Stomach (tissue), 9 donors: Measurements from ENCODE around the gene SMYD3. TPM values are rescaled to one million over a fixed set of nuclear protein-coding genes. Genes with fewer than 3 reads are reported as not detected.

ENCODE experiments used
- DNase-seq, 2 donors: peaks; one replicate each; pipeline versions ENCODE4 v3.0.0 to v3.0.0-alpha.2; 2013 to 2019
- H3K27ac ChIP-seq, 5 donors: fragments of 200-600 bp in 4 of 5; sonication (generic) in 4 of 5; one replicate each; pipeline ENCODE4 v1.5.1; 2013 to 2019; ENCODE audit warnings: mild to moderate bottlenecking in 1 of 5, moderate library complexity in 1 of 5
- H3K27me3 ChIP-seq, 3 donors: fragments of 200-600 bp; sonication (generic); one replicate each; pipeline ENCODE4 v1.5.1; 2017 to 2019; ENCODE audit warnings: mixed run types in 1 of 3
- H3K36me3 ChIP-seq, 4 donors: fragments of 200-600 bp; sonication (generic); 1 replicate in 3 of 4; 2 replicates in 1 of 4; pipeline ENCODE4 v1.5.1; 2016 to 2019
- H3K4me1 ChIP-seq, 4 donors: fragments of 200-600 bp; sonication (generic); one replicate each; pipeline ENCODE4 v1.5.1; 2016 to 2019
- H3K4me3 ChIP-seq, 4 donors: fragments of 200-600 bp; sonication (generic) in 3 of 4; one replicate each; pipeline ENCODE4 v1.5.1; 2016 to 2019; ENCODE audit warnings: mild to moderate bottlenecking in 1 of 4
- H3K9me3 ChIP-seq, 4 donors: fragments of 200-600 bp; sonication (generic); one replicate each; pipeline ENCODE4 v1.5.1; 2016 to 2019
- EP300 ChIP-seq: sonication (generic); formaldehyde crosslinking; IDR thresholded peaks from one replicate; pipeline ENCODE4 v1.6.1; 2017; ENCODE audit warnings: antibody characterized with exemption
- POLR2A ChIP-seq, 4 donors: fragments of 450-650 bp; IDR thresholded peaks; one replicate each; pipeline ENCODE4 v1.6.1; 2016; ENCODE audit warnings: antibody characterized with exemption in 4 of 4, control low read depth in 2 of 4, mild to moderate bottlenecking in 1 of 4, moderate library complexity in 1 of 4
- POLR2AphosphoS5 ChIP-seq, 3 donors: sonication (generic); formaldehyde crosslinking; IDR thresholded peaks; one replicate each; pipeline ENCODE4 v1.6.1; 2016; ENCODE audit warnings: antibody characterized with exemption in 3 of 3
- WGBS, 5 donors: extraction: QIAGEN DNeasy Blood & Tissue Kit in 3 of 5; methylation state at CpG; one replicate each; pipeline versions ENCODE4 v1.1.5 to v1.1.7; 2013 to 2018; 5-methylcytosine and 5-hydroxymethylcytosine counted together
- intact Hi-C: fragments of 100-400 bp; cut with DNase I; formaldehyde crosslinking; loops from one replicate; pipeline ENCODE4 v1.15.1; 2023; ENCODE audit warnings: low total_unique reads
- polyA plus RNA-seq, 3 donors: library from polyadenylated mRNA; stranded (reverse); fragments of 200-250 nt; gene quantifications; one replicate each; pipeline ENCODE4 v1.2.3, GENCODE V29; 2013
- total RNA-seq, 5 donors: library from RNA; depleted of rRNA; stranded (reverse); fragments of >200 nt; gene quantifications; one replicate each; pipeline versions ENCODE4 v1.1.0 to v1.2.3, GENCODE V29; 2014 to 2016
- TF ChIP-seq, protein P1 (sequence below), 7 experiments: fragments of 450-650 bp in 4 of 7; fragments of 200-600 bp in 3 of 7; sonication (generic) in 3 of 7; IDR thresholded peaks; one replicate each; pipeline ENCODE4 v1.5.1; 2016 to 2019; ENCODE audit warnings: antibody characterized with exemption in 7 of 7, control low read depth in 2 of 7, mild to moderate bottlenecking in 1 of 7
- donor health status: healthy with polysubstance abuse.
- donor health status: Bipolar disorder and iron deficiency.
- donor health status: healthy.

Gene SMYD3
- total and polyA plus RNA-seq, 8 donors: 6.4 to 196 (median 27.8) TPM

DNA sequence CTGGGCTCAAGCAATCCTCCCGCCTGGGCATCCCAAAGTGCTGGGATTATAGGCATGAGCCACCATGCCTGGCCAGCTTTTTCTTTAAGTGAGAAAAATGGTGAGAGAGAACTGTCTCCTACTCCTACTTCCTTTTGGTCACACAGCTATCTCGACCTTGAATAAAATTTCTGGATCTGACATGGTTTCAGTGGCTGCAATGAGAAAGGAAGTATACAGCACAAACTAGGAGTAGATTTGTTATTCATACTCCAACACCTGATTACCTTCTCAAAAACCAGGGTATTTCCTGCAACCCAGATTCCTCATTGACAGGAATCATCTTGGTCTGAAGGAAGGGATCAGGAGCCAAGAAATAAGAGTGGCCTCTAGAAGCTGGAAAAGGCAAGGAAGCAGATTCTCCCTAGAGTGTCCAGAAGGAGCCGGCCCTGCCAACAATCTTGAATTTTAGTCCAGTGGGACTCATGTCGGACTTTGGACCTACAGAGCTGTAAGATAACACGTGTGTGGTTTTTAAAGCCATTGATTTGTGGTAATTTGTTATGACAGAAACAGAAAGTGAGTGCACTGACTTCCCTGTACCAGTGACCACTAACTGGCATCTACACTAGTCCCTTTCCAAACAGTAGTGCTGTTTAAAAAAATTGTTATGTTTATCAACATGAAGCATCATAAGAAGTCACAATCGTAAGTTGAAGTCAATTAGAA, 516.6 kb downstream of the SMYD3 start:
- H3K9me3 ChIP-seq: no peaks in the 10 kb centered on the region
- H3K4me1 ChIP-seq: peaks cover 0 to 5% (median 0%) of the 10 kb centered on the region in 4 donors
- TF ChIP-seq POLR2A (IDR thresholded peaks at IDR 0.05) (no peak), POLR2AphosphoS5 (IDR thresholded peaks at IDR 0.05) (no peak), EP300 (no peak)
- TF ChIP-seq, protein P1, sequence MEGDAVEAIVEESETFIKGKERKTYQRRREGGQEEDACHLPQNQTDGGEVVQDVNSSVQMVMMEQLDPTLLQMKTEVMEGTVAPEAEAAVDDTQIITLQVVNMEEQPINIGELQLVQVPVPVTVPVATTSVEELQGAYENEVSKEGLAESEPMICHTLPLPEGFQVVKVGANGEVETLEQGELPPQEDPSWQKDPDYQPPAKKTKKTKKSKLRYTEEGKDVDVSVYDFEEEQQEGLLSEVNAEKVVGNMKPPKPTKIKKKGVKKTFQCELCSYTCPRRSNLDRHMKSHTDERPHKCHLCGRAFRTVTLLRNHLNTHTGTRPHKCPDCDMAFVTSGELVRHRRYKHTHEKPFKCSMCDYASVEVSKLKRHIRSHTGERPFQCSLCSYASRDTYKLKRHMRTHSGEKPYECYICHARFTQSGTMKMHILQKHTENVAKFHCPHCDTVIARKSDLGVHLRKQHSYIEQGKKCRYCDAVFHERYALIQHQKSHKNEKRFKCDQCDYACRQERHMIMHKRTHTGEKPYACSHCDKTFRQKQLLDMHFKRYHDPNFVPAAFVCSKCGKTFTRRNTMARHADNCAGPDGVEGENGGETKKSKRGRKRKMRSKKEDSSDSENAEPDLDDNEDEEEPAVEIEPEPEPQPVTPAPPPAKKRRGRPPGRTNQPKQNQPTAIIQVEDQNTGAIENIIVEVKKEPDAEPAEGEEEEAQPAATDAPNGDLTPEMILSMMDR (IDR thresholded peaks at IDR 0.05): no peak
- DNase-seq: peak in 1 of 2 donors; percentile 64
- peak overlapping the region in 1 of 5 donors; percentile 27 for H3K27ac ChIP-seq
- 46 to 77% (median 61%) methylated on average over 6 of the region's 6 CpGs for WGBS, 5 donors
- H3K36me3 ChIP-seq: no peaks in the 10 kb centered on the region
- intact Hi-C loops: no loop called here
- H3K4me3 ChIP-seq: no peak overlapping the region
- H3K27me3 ChIP-seq: no peaks in the 10 kb centered on the region

DNA sequence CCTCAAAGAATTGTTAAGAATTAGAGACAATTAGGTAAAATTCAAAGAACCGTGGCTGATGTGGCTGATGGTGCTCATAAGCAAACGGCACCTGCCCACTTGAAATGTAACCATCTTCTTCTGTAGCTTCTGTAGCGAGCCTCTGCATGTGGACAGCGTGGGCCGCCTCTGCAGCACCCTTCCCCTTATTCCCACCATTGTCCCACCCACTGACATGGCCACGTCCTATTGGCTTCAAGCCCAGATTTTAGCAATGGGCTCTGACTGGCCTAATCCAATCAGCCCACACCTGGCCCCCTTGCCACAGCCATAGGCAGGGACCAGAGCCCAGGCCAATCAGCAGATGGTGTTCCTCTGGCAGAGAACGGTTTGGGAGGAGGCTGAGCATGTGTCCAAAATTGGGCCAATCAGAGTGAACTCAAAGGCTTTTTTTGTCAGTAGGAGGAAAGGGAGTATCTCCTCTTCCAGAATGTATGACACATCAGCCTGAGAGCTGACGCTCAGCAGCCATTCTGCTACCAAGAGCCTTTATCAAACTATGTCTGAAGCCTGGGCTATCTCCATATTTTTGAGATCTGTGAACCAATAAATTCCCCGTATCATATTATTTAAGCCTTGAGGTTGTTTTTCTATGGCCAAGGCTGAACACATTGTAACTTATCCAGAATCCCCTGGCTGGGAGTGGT, 518.5 kb downstream of the SMYD3 start:
- Histone ChIP-seq H3K27ac (no peak overlapping the region), H3K4me3 (no peak overlapping the region)
- 88 to 94% (median 92%) methylated on average over 9 of the region's 9 CpGs for WGBS, 5 donors

DNA sequence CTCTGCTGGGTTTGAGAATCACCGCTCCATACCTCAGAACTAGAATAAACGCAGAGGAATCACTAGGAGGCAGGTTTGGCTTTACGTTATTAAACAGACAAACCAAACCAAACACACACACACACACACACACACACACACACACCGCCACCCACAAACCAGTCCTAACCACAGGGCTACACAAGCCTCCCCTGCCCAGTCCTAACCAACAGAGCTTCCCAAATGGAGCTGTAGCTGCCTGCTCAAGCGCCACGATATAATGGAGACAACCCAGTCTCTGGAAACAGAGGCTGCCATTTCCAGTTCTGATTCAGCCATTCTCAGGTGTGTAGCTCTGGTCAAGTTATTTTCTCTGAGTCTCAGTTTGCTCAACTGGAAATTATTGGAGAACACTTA, 519.1 kb downstream of the SMYD3 start:
- intact Hi-C loops: no loop called here
- Histone ChIP-seq H3K4me1 (peaks cover 0 to 5% (median 0%) of the 10 kb centered on the region in 4 donors), H3K36me3 (no peaks in the 10 kb centered on the region), H3K27me3 (no peaks in the 10 kb centered on the region), H3K4me3 (no peak overlapping the region), H3K27ac (no peak overlapping the region), H3K9me3 (no peaks in the 10 kb centered on the region)
- DNase-seq: no peak
- 83 to 90% (median 90%) methylated on average over 6 of the region's 6 CpGs for whole genome bisulfite sequencing, 5 donors
- TF ChIP-seq POLR2AphosphoS5 (IDR thresholded peaks at IDR 0.05): no peak
- TF ChIP-seq, protein P1 (IDR thresholded peaks at IDR 0.05): no peak
- no peak for TF ChIP-seq POLR2A (IDR thresholded peaks at IDR 0.05)
- TF ChIP-seq EP300: no peak

More for the DNA sequence above, 518.5 kb downstream of the SMYD3 start:
- TF ChIP-seq, protein P1 (IDR thresholded peaks at IDR 0.05): no peak
- TF ChIP-seq POLR2AphosphoS5 (IDR thresholded peaks at IDR 0.05) (no peak), POLR2A (IDR thresholded peaks at IDR 0.05) (no peak), EP300 (no peak)
- intact Hi-C loops: no loop called here
- DNase-seq: no peak
- no peaks in the 10 kb centered on the region for H3K27me3 ChIP-seq
- H3K4me1 ChIP-seq: peaks cover 0 to 5% (median 0%) of the 10 kb centered on the region in 4 donors
- no peaks in the 10 kb centered on the region for H3K36me3 ChIP-seq
- no peaks in the 10 kb centered on the region for H3K9me3 ChIP-seq

DNA sequence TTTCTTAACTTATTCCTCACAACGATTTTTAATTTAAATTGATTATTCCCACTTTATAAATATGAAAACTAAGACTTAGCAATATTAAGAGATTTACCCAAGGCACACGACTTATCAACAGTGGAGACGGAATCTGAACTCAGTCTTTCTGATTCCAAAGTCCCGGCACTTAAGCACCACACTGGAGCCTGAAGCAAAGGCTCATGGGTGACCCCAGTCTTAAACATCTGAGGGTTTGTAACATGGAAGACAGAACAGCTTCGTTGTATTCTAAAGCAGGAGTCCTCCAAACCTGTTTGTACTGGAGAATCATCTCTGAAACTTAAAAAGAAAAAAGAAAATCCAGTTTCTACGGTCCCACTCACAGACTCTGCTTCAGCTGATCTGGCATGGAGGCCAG, 519.5 kb downstream of the SMYD3 start:
- TF ChIP-seq EP300: no peak
- no peak for TF ChIP-seq POLR2AphosphoS5 (IDR thresholded peaks at IDR 0.05)
- TF ChIP-seq, protein P1 (IDR thresholded peaks at IDR 0.05): no peak
- no peak for TF ChIP-seq POLR2A (IDR thresholded peaks at IDR 0.05)
- Histone ChIP-seq H3K27me3 (no peaks in the 10 kb centered on the region), H3K4me1 (peaks cover 0 to 5% (median 0%) of the 10 kb centered on the region in 4 donors), H3K9me3 (no peaks in the 10 kb centered on the region), H3K4me3 (no peak overlapping the region), H3K27ac (no peak overlapping the region), H3K36me3 (no peaks in the 10 kb centered on the region)
- intact Hi-C loops: no loop called here
- no peak for DNase-seq
- WGBS, 5 donors: 82 to 95% (median 92%) methylated on average over 6 of the region's 6 CpGs
